Measurements from ENCODE around the gene USP22.

The USP22 gene

DNA sequence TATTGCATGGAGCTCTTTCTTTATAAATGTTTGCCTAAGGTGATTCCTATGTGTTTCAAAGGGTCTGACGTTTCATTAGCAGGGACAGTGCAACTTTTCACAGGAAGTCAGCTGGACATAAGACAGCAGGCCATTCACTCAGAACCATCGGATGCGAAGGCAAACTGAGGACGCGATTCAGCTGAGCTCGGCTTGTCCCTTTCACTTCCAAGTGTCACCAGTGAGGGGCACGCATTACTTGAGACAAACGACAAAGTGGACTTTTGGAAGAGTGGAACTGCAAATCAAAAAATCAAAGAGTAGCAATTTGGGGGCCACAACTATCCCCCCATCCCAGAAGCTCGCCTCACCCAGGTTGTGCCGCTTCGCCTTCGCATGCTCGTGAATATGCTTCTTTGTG, 14.6 kb downstream of the USP22 start:
- CTCF ChIA-PET: interaction anchor here (0.9 to 1.1 kb wide), 2 partner anchors 9 to 15 kb away, joined by 4 to 5 read pairs; partner anchors contain the start of gene USP22
- H3K4me3 ChIP-seq (ENCODE audit: low read depth, low read length): no peak overlapping the region
- no peak for DNase-seq (ENCODE audit: low read depth, low spot score)
- TF ChIP-seq, protein P1, sequence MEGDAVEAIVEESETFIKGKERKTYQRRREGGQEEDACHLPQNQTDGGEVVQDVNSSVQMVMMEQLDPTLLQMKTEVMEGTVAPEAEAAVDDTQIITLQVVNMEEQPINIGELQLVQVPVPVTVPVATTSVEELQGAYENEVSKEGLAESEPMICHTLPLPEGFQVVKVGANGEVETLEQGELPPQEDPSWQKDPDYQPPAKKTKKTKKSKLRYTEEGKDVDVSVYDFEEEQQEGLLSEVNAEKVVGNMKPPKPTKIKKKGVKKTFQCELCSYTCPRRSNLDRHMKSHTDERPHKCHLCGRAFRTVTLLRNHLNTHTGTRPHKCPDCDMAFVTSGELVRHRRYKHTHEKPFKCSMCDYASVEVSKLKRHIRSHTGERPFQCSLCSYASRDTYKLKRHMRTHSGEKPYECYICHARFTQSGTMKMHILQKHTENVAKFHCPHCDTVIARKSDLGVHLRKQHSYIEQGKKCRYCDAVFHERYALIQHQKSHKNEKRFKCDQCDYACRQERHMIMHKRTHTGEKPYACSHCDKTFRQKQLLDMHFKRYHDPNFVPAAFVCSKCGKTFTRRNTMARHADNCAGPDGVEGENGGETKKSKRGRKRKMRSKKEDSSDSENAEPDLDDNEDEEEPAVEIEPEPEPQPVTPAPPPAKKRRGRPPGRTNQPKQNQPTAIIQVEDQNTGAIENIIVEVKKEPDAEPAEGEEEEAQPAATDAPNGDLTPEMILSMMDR (IDR thresholded peaks at IDR 0.05; ENCODE audit: insufficient read depth, low read length, missing control alignments): no peak
- POLR2A ChIA-PET: interaction anchor here (0.6 kb wide), 1 partner anchor 50 kb away, joined by 3 read pairs; no protein-coding TSS in a partner anchor

DNA sequence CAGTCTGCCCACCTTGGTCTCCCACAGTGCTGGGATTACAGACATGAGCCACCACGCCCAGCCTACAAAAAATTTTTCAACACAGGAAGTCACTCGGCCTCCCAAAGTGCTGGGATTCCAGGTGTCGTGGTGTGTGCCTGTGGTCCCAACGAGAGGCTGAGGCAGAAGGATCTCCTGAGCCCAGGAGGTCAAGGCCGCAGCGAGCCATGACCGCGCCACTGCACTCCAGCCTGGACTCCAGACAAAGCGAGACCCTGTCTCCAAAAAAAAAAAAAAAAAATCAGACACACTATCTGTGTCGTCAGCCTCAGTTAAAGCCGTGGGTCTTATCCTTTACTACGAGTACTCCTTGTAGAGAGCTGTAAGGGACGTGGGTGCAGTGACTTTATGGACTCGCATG, 15.8 kb downstream of the USP22 start:
- ChIA-PET CTCF (no interaction called here), POLR2A (no interaction called here)
- DNase-seq (ENCODE audit: low read depth, low spot score): no peak
- TF ChIP-seq, protein P1 (IDR thresholded peaks at IDR 0.05; ENCODE audit: insufficient read depth, low read length, missing control alignments): no peak
- no peak overlapping the region for H3K4me3 ChIP-seq (ENCODE audit: low read depth, low read length)

DNA sequence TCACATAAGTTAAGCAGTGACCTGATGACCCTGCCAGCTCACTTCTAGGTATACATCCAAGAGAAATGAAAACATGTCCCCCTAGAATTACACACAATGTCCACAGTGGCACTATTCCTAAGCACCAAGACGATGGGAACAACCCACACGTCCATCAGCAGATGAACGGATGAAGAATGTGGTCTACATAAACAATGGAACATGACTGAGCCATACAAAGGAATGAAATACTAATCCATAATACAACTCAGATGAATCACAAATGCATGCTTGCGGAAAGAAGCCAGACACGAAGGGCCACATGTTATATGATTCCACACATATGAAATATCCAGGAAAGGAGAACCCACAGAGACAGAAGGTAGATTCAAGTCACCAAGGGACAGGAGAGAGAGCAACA, 17.4 kb downstream of the USP22 start:
- CTCF ChIA-PET: interaction anchor here (1.4 to 1.7 kb wide), 2 partner anchors 14 to 32 kb away, joined by 4 read pairs; no protein-coding TSS in a partner anchor
- TF ChIP-seq, protein P1 (IDR thresholded peaks at IDR 0.05; ENCODE audit: insufficient read depth, low read length, missing control alignments): no peak
- H3K4me3 ChIP-seq (ENCODE audit: low read depth, low read length): no peak overlapping the region
- DNase-seq (ENCODE audit: low read depth, low spot score): no peak
- POLR2A ChIA-PET: interaction anchor here (0.5 kb wide), 1 partner anchor 10 kb away, joined by 3 read pairs; no protein-coding TSS in a partner anchor

DNA sequence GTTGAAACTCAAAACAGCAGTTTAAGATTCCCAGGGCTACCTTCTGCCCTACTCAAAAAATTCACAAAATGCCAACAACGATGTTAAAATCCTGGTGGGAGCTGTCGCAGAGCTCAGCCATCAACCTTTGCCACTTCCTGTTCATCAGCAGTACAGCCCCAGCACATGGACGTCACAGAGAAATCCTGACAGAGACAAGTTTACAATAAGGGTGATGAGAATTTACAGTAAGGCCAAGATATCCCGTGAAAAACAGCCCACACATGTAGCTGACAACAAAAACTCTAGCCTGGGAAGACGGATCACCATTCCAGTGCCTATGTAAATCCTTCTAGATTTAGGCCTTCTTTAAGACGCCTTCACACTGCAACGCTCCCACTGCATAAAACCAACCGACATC, 18.8 kb downstream of the USP22 start:
- H3K4me3 ChIP-seq (ENCODE audit: low read depth, low read length): no peak overlapping the region
- CTCF ChIA-PET: interaction anchor here (1.0 to 1.7 kb wide), 3 partner anchors 14 to 15 kb away, joined by 3 to 4 read pairs (median 3); no protein-coding TSS in a partner anchor
- TF ChIP-seq, protein P1 (IDR thresholded peaks at IDR 0.05; ENCODE audit: insufficient read depth, low read length, missing control alignments): no peak
- POLR2A ChIA-PET: no interaction called here
- DNase-seq (ENCODE audit: low read depth, low spot score): no peak

DNA sequence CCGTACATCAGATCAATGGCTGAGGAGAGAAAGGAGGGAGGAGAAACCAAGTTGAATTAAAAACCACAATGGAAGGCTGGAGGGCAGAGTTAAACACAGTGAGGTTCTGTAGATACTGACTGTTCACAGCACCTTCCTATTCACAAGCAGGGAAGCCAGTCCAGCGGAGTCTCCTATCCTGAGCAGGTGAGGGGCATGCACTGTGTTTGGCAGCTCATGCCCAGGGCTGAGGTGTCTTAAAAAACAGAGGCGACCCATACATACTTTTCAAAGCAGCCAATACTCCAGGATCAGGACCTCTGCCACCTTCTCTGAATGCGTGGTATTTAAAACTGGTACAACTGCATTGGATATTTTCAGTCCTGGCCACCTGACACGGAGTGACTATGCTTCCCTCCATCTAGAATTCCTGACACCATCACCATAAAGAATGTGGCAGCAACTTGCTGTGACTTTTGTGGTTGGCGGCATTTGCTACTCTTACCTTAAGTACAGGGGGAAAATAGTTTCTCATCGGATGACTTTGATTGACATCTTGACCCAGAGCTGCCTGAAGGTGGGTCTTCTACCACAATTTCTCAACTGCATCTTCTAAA, 21.5 kb downstream of the USP22 start:
- no peak for DNase-seq (ENCODE audit: low read depth, low spot score)
- POLR2A ChIA-PET: no interaction called here
- CTCF ChIA-PET: interaction anchor here (1.3 kb wide), 2 partner anchors 10 to 98 kb away, joined by 4 to 5 read pairs; no protein-coding TSS in a partner anchor

DNA sequence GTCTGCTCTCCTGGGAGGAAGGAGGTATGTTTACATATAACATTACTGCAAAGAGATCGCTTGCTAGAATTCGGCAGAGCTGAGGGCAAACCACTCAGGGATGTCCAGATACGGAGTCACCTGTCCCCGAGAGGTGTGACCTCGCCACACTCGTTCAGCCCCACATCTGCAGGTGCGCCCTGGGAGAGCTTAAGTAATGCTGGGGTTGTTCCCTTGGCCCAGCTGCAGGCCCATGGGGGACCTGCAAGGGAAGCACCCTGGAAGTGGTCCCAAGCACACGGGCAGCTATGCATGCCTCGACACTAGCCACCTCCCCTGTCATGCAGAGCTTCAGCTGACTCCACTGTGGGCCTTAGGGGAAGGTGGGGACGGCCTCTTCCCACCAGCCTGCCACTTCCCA, 22.2 kb downstream of the USP22 start:
- ChIA-PET CTCF (interaction anchor here (0.7 to 1.3 kb wide), 3 partner anchors 11 to 99 kb away, joined by 3 to 5 read pairs (median 4); no protein-coding TSS in a partner anchor), POLR2A (no interaction called here)
- H3K4me3 ChIP-seq (ENCODE audit: low read depth, low read length): no peak overlapping the region
- TF ChIP-seq, protein P1 (IDR thresholded peaks at IDR 0.05; ENCODE audit: insufficient read depth, low read length, missing control alignments): no peak
- DNase-seq (ENCODE audit: low read depth, low spot score): no peak

More for the DNA sequence above, 21.5 kb downstream of the USP22 start:
- TF ChIP-seq, protein P1 (IDR thresholded peaks at IDR 0.05; ENCODE audit: insufficient read depth, low read length, missing control alignments): no peak
- no peak overlapping the region for H3K4me3 ChIP-seq (ENCODE audit: low read depth, low read length)
